NCI-H524 treated with DMSO at 0.1 percent for 48 hours (cell line): Measurements from ENCODE around the gene DIPK2A.

ENCODE experiments used
- DNase-seq: peaks from one replicate; lab custom pipeline; 2025; lab: John Stamatoyannopoulos, UW

Gene DIPK2A

GRCh38 chr3:143971359-143972154 is at the start of gene DIPK2A:
TSS of gene DIPK2A (plus strand) at chr3:143971823. CDS start at chr3:143972333, 510 bp downstream.
- DNase-seq: peak; percentile 91

- DNase-seq: no peak
Measured at GRCh38 chr3:143924522-143925285, 46.9 kb upstream of the DIPK2A start.

- DNase-seq: no peak
Measured at GRCh38 chr3:143928056-143928455, 43.6 kb upstream of the DIPK2A start.

- no peak for DNase-seq
Measured at GRCh38 chr3:143928541-143929255, 42.9 kb upstream of the DIPK2A start.

GRCh38 chr3:143934791-143935190 is 36.8 kb upstream of the DIPK2A start:
- no peak for DNase-seq

GRCh38 chr3:143935678-143936077 is 35.9 kb upstream of the DIPK2A start:
- DNase-seq: no peak

GRCh38 chr3:143950810-143951209 is 20.8 kb upstream of the DIPK2A start:
- no peak for DNase-seq

- DNase-seq: no peak
Measured at GRCh38 chr3:143951351-143951971, 20.2 kb upstream of the DIPK2A start.

GRCh38 chr3:143952569-143953072 is 19.0 kb upstream of the DIPK2A start:
- no peak for DNase-seq

- DNase-seq: no peak
Measured at GRCh38 chr3:143955113-143955512, 16.5 kb upstream of the DIPK2A start.

- no peak for DNase-seq
Measured at GRCh38 chr3:143956838-143957237, 14.8 kb upstream of the DIPK2A start.

- no peak for DNase-seq
Measured at GRCh38 chr3:143957453-143957852, 14.2 kb upstream of the DIPK2A start.

- no peak for DNase-seq
Measured at GRCh38 chr3:143958966-143959365, 12.7 kb upstream of the DIPK2A start.

- no peak for DNase-seq
Measured at GRCh38 chr3:143961342-143961741, 10.3 kb upstream of the DIPK2A start.

GRCh38 chr3:143963946-143964345 is 7.7 kb upstream of the DIPK2A start:
- DNase-seq: no peak

GRCh38 chr3:143970773-143971358 is 757 bp upstream of the DIPK2A start:
- DNase-seq: no peak

GRCh38 chr3:143972155-143972504 is 507 bp downstream of the DIPK2A start:
- DNase-seq: no peak

- peak; percentile 38 for DNase-seq
Measured at GRCh38 chr3:143972505-143973258, 1.1 kb downstream of the DIPK2A start.

- peak; percentile 81 for DNase-seq
Measured at GRCh38 chr3:143973259-143974021, 1.8 kb downstream of the DIPK2A start.
